ENCODE measurements around the gene IPCEF1. TPM values are rescaled to one million over a fixed set of nuclear protein-coding genes. Genes with fewer than 3 reads are reported as not detected.

Gene IPCEF1
- total RNA-seq, 1 donor, result 0.36 TPM

DNA sequence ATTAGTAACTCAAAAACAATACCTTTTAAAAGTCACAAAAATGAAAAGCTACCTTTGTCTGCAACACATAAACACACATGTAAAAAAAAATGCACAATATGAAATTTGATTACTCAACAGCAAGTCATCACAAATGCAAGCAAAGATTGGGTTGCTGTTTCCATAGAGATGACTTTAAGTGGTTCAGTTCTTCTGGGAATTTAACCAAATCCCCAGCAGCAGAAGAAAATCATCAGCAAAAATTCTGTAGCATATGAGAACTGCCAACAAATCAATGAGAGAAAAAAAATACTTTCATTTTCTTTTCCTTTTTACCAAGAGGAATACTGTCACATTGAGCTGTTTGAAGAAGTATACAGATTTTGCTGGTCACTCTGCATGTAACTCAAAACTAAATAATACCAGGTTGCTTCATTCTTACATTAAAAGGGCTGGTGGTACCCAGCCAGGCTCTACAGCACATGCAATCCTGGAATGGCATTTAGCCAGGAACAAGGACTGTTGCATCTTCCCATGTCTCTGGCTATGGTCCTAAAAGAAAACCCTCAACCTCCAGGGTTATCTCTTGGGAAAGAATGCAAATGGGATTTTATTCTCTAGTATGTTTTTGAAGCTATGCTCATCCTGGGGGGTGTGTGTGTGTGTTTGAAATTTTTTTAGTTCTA, 159.3 kb downstream of the IPCEF1 start:
- TF ChIP-seq, protein P1, sequence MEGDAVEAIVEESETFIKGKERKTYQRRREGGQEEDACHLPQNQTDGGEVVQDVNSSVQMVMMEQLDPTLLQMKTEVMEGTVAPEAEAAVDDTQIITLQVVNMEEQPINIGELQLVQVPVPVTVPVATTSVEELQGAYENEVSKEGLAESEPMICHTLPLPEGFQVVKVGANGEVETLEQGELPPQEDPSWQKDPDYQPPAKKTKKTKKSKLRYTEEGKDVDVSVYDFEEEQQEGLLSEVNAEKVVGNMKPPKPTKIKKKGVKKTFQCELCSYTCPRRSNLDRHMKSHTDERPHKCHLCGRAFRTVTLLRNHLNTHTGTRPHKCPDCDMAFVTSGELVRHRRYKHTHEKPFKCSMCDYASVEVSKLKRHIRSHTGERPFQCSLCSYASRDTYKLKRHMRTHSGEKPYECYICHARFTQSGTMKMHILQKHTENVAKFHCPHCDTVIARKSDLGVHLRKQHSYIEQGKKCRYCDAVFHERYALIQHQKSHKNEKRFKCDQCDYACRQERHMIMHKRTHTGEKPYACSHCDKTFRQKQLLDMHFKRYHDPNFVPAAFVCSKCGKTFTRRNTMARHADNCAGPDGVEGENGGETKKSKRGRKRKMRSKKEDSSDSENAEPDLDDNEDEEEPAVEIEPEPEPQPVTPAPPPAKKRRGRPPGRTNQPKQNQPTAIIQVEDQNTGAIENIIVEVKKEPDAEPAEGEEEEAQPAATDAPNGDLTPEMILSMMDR (IDR thresholded peaks at IDR 0.05; ENCODE audit: extremely low read depth, low read depth, low read length), result no peak
- no peaks in the 10 kb centered on the region for H3K4me1 ChIP-seq (ENCODE audit: insufficient read depth, low read length)
- H3K27ac ChIP-seq (ENCODE audit: low read depth, low read length), result peak overlapping the region; percentile 13
- no peaks in the 10 kb centered on the region for H3K9me3 ChIP-seq (ENCODE audit: low read depth, low read length)
- H3K36me3 ChIP-seq (ENCODE audit: insufficient read depth, low read length), result no peaks in the 10 kb centered on the region
- H3K4me3 ChIP-seq (ENCODE audit: insufficient read depth, low read length), result peak overlapping the region; percentile 35
- peak overlapping the region; percentile 74 for H3K4me2 ChIP-seq (ENCODE audit: insufficient read depth, low read length)
- no peaks in the 10 kb centered on the region for H3K79me2 ChIP-seq (ENCODE audit: insufficient read depth, low read length)
- no peaks in the 10 kb centered on the region for H3K27me3 ChIP-seq (ENCODE audit: insufficient read depth, low read length)
- no peaks in the 10 kb centered on the region for H4K20me1 ChIP-seq (ENCODE audit: insufficient read depth, low read length)
- no peak overlapping the region for H2AFZ ChIP-seq (ENCODE audit: low read length)
- peak; percentile 68 for DNase-seq (ENCODE audit: insufficient read length, low spot score, missing footprints)

DNA sequence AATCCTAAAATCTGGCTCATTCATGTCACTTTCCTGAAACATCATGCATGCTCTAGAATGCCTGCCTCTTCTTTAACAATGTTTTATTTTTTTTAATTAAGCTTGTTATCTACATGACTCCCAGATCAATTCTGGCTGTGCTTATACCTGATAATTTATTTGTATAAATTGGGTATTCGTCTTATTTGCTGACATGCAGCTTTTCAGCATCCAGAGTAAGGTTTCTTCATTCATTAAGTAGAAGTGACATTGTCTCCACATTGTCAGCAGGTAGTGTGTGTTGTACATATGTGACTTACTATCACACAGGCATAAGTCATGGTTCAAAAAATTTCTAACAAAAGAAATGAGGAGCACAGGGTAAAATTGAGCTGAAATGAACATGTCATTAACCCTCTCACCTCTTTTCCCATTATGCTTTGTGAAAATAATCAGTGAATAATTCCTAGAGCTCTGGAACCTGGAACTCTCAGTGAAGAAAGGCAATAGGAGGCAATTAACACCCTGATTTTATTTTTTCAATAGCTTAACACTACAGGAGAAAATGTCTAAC, 160.2 kb downstream of the IPCEF1 start:
- Histone ChIP-seq H4K20me1 (ENCODE audit: insufficient read depth, low read length) (no peaks in the 10 kb centered on the region), H3K4me3 (ENCODE audit: insufficient read depth, low read length) (no peak overlapping the region)
- TF ChIP-seq, protein P1 (IDR thresholded peaks at IDR 0.05; ENCODE audit: extremely low read depth, low read depth, low read length), result no peak

DNA sequence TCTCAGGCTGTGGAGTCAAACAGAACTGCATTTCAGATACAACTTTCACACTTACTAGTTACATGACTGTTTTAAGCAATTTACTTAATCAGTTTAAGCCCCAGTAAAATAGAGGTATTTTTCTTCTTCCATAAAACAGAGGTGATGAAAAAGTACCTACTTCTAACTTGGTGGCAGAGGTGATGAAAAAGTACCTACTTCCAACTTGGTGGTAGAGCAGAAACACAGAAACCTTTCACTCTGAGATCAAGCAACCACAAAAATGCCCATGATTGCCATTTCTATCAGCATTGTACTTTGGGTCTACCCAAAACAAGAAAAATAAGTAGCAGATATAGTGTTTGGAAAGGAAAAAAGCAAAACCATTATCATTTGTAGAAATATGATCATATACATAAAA, 168.9 kb downstream of the IPCEF1 start:
- H3K79me2 ChIP-seq (ENCODE audit: insufficient read depth, low read length), result no peaks in the 10 kb centered on the region

More for the DNA sequence above, 160.2 kb downstream of the IPCEF1 start:
- DNase-seq (ENCODE audit: insufficient read length, low spot score, missing footprints), result no peak
- no peaks in the 10 kb centered on the region for H3K79me2 ChIP-seq (ENCODE audit: insufficient read depth, low read length)
- no peak overlapping the region for H2AFZ ChIP-seq (ENCODE audit: low read length)
- H3K4me1 ChIP-seq (ENCODE audit: insufficient read depth, low read length), result no peaks in the 10 kb centered on the region
- H3K36me3 ChIP-seq (ENCODE audit: insufficient read depth, low read length), result no peaks in the 10 kb centered on the region
- H3K4me2 ChIP-seq (ENCODE audit: insufficient read depth, low read length), result no peak overlapping the region
- no peak overlapping the region for H3K27ac ChIP-seq (ENCODE audit: low read depth, low read length)
- no peaks in the 10 kb centered on the region for H3K9me3 ChIP-seq (ENCODE audit: low read depth, low read length)
- H3K27me3 ChIP-seq (ENCODE audit: insufficient read depth, low read length), result no peaks in the 10 kb centered on the region

DNA sequence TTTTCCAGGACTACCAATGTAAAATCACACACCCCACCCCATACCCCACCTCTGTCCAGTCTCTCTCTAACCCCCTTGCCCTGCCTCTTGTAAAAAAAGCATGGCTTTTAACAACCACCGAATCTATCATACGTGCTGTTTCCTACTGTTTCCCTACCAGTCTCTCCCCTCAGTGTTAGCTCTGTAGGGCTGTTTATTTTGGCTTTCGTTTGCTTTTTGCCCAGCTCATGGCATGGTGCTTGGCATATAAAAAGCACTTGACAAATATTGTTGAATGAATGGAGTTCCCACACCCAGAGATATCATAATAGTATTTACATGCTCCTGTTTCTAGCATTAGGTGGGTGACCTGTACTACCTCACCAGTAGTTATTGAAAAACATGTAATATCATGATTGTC, 169.4 kb downstream of the IPCEF1 start:
- H3K27ac ChIP-seq (ENCODE audit: low read depth, low read length), result no peak overlapping the region
- DNase-seq (ENCODE audit: insufficient read length, low spot score, missing footprints), result no peak
- no peaks in the 10 kb centered on the region for H3K27me3 ChIP-seq (ENCODE audit: insufficient read depth, low read length)
- H2AFZ ChIP-seq (ENCODE audit: low read length), result no peak overlapping the region
- no peaks in the 10 kb centered on the region for H3K79me2 ChIP-seq (ENCODE audit: insufficient read depth, low read length)
- no peaks in the 10 kb centered on the region for H3K4me1 ChIP-seq (ENCODE audit: insufficient read depth, low read length)
- H3K9me3 ChIP-seq (ENCODE audit: low read depth, low read length), result no peaks in the 10 kb centered on the region
- no peaks in the 10 kb centered on the region for H4K20me1 ChIP-seq (ENCODE audit: insufficient read depth, low read length)
- TF ChIP-seq, protein P1 (IDR thresholded peaks at IDR 0.05; ENCODE audit: extremely low read depth, low read depth, low read length), result no peak
- H3K36me3 ChIP-seq (ENCODE audit: insufficient read depth, low read length), result no peaks in the 10 kb centered on the region
- no peak overlapping the region for H3K4me3 ChIP-seq (ENCODE audit: insufficient read depth, low read length)
- no peak overlapping the region for H3K4me2 ChIP-seq (ENCODE audit: insufficient read depth, low read length)

More for the DNA sequence above, 168.9 kb downstream of the IPCEF1 start:
- H3K4me2 ChIP-seq (ENCODE audit: insufficient read depth, low read length), result no peak overlapping the region
- H3K36me3 ChIP-seq (ENCODE audit: insufficient read depth, low read length), result no peaks in the 10 kb centered on the region
- no peak overlapping the region for H3K27ac ChIP-seq (ENCODE audit: low read depth, low read length)
- no peaks in the 10 kb centered on the region for H3K4me1 ChIP-seq (ENCODE audit: insufficient read depth, low read length)
- H4K20me1 ChIP-seq (ENCODE audit: insufficient read depth, low read length), result no peaks in the 10 kb centered on the region
- TF ChIP-seq, protein P1 (IDR thresholded peaks at IDR 0.05; ENCODE audit: extremely low read depth, low read depth, low read length), result no peak
- no peak overlapping the region for H2AFZ ChIP-seq (ENCODE audit: low read length)
- H3K27me3 ChIP-seq (ENCODE audit: insufficient read depth, low read length), result no peaks in the 10 kb centered on the region
- no peaks in the 10 kb centered on the region for H3K9me3 ChIP-seq (ENCODE audit: low read depth, low read length)
- no peak overlapping the region for H3K4me3 ChIP-seq (ENCODE audit: insufficient read depth, low read length)
- DNase-seq (ENCODE audit: insufficient read length, low spot score, missing footprints), result no peak

Data from osteoblast (primary cell).